HG02943 (cell line): Measurements from ENCODE around the gene SCMH1.

ENCODE experiments used
- ATAC-seq: cut with Tn5 transposase; IDR thresholded peaks from one replicate; pipeline ENCODE4 v1.9.1; 2021; ENCODE audit warnings: mild to moderate bottlenecking, low read depth, moderate library complexity; ENCODE audit not compliant: unreplicated experiment

SCMH1 gene

DNA sequence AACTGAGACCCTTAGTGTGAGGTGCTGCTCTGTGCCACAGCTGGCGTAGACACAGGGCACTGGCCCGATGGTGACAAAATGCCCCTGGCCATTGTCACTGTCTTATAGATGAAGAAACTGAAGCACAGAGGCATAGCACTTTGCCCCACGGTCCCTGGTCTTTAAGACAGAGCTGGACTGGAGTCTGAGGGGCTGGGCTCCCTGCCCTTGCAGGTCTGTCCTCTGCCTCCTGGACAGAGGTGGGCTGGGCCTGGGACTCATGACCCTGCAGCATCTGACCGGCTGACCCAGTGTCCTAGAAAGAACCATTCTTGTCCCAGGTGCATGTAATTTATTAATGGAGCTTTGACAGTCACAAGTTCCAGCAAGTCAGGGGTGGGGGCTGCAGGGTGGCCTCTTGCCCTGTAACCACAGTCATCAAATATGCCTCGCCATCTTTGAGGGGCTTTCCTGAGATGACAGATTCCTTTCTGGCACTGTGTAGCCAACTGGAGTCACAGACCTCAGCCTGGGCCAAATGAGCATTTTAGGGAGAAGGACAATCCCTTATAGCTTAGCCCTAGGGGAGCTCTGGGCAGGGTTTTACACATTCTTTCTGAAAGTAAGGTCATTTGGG is 226.7 kb downstream of the SCMH1 start:
- ATAC-seq: no peak

GRCh38 chr1:41014871-41015270 is 227.2 kb downstream of the SCMH1 start:
- ATAC-seq: no peak

- no peak for ATAC-seq
These were observed 228.3 kb downstream of the SCMH1 start for GRCh38 chr1:41013796-41014195.

GRCh38 chr1:41013024-41013423 is 229.1 kb downstream of the SCMH1 start:
- no peak for ATAC-seq

DNA sequence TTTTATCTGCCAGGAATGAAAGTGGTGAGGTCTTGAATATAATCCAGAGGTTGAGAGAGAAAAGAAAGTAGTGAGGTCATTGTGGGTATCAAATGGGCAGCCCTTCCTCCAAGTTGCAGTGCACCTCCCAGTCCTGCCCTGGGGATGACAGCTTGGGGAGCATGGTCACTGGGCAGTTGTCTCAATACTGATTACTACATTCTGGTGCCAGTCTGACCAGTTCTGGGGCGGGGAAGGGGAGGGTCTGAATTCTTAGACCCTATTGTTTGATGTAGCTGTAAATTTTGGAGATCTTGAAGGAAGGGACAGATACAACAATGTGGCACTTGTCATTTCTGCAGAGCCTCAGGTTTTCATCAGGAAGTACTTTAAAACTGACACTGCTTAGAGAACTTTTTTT is 231.8 kb downstream of the SCMH1 start:
- ATAC-seq: no peak

- ATAC-seq: no peak
These were observed 232.6 kb downstream of the SCMH1 start for GRCh38 chr1:41009466-41009865.

GRCh38 chr1:41006942-41007865 is 234.9 kb downstream of the SCMH1 start:
- no peak for ATAC-seq

DNA sequence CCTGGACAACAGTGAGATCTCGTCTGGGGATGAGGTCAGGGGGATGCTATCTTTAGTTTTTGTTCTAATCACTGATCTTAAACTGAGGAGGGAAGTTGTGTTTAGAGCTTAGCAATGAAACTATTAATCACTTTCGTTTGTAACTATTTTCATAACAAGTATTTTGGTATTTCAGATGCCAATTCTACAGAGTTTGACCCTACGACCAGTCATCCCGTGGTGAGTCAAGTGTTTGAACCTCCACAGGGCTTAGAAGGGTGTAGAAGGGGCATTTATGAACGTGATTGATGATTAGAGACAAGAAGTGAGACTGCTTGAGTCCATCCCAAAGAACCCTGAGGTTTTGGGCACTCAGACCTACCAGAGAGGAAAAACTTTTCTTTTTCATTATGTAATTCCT is 236.2 kb downstream of the SCMH1 start:
- ATAC-seq: no peak

DNA sequence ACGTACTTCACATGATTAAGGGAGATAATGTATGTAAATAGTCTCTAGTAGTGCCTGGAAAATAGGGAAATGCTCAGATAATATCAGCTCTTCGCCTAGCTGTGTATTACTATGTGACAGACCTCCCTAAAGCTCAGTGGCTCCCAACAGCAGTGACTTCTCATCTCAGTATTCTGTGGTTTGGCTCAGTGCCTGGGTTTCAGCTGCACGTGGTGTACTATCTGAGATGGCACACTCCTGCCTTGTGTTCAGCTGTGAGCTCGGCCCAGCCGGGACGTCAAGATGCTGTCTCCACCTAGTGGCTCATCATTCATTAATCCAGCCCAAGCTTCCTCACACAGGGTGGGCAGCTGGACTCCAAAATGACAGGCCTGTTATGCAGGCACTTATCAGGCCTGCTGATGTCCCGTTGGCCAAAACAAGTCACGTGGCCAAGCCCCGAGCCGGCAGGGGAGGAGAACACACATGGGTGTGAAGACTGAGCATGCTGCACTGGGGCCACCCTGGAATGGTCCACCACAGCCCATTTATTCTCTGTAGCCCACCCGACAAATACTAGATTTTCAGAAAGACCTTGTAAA is 238.4 kb downstream of the SCMH1 start:
- peak; percentile 98 for ATAC-seq

DNA sequence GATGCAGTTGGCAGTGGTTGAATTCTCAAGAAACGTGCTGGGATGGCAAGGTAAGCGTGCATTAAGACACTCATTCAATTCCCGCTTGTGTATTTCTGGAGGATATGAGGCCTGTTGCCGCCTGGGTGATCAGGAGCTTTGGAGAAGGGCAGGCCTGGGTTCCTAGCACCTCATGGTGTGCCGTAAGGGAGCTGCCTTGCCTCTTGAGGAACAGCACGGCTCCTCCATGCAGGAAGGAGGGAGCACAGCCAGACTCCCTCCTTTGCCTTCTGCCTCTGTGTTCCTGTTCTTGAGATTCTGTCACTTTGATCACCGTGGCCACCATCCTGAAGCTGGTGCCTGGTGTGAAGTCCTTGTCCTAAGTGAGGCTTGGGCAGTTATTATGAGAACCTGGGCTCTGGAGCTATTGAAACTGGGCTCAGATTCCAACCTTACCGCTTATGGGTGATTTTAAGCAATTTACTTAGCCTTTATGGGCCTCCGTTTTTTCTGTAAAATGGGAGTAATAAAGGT is 238.9 kb downstream of the SCMH1 start:
- ATAC-seq: no peak

GRCh38 chr1:40998668-40999067 is 243.4 kb downstream of the SCMH1 start:
- ATAC-seq: no peak

GRCh38 chr1:40997096-40997495 is 245.0 kb downstream of the SCMH1 start:
- ATAC-seq: no peak

GRCh38 chr1:40989066-40989465 is 253.0 kb downstream of the SCMH1 start:
- no peak for ATAC-seq

- no peak for ATAC-seq
These were observed 253.8 kb downstream of the SCMH1 start for GRCh38 chr1:40988280-40988679.

DNA sequence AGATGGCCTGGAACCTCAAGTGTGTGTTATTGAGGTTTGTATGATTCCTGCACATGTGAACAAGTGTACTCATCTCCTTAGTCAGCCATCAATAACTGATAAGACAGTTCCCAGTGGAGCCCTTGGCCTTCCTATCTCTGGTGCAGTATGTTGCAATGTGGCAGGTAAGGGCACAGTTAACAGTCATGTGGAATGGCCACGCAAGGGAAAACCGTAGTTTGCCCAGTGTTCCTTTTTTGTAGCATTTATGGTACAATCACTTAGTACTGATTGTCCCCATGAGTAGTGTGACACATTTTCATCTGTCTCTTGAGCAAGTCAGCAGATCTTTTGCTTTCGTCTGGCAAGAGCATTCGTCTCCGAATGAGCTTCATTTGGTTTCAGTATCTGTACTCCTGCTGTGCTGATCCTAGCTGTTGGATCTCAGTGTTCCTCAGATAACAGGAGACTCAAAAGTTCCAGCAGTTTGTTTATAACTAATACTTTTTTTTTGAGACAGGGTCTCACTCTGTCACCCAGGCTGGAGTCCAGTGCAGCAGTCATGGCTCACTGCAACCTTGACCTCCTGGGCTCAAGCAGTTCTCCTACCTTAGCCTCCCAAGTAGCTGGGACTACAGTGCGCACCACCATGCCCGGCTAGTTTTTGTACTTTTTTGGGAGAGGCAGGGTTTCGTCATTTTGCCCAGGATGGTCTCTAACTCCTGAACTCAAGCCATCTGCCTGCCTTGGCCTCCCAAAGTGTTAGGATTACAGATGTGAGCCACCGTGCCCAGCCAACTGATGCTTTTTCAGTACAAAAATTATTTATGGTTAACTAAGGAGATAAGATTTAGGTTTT is 254.4 kb downstream of the SCMH1 start:
- ATAC-seq: no peak

DNA sequence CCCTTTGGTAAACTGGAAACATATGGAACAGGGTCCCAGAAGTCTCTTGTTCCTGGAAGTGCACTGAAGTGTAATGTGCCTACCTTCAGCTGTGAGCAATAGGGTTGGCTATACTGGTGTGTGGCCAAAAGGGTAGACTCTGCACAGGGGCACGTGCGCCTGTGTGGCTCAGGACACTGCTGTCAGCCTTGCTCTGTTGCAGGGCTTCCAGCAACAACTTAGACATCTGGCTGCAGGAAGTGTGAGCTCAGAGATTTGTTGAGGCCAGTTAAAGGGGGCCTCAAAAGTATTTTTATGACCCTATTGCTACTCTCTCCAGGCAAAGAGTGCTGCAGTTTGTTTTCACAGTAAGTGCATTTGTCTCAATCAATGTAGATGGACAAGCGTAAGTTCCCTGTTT is 255.2 kb downstream of the SCMH1 start:
- ATAC-seq: no peak

DNA sequence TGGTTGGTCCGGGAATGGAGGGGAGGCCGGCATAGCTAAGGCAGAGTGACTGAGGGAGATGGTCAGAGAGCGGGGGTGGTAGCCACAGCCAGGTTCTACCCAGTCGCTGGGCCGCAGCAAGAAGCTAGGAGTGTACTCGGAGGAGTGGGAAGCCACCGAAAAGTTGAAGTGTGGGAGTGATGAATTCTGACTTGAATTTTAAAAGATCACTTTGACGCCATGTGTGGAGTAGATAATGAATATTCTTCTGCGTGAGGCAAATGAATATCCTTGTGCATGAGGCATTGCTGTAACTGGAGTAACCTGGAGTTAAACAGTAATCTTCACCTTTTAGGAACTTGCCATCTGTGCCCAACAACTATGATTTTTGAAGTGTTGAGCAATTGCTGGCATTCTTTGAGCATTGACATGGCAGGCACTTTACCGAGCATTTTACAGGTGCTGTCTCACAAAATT is 255.8 kb downstream of the SCMH1 start:
- no peak for ATAC-seq

- no peak for ATAC-seq
These were observed 256.2 kb downstream of the SCMH1 start for GRCh38 chr1:40985875-40986274.

- ATAC-seq: no peak
These were observed 256.9 kb downstream of the SCMH1 start for GRCh38 chr1:40985161-40985560.

- no peak for ATAC-seq
These were observed 257.6 kb downstream of the SCMH1 start for GRCh38 chr1:40984531-40984930.
